Endometrium (tissue), 2 donors: ENCODE results near the gene GLDC.

ENCODE experiments used
- FAIRE-seq: peaks from 2 replicates; lab custom pipeline; 2012; peaks lifted over from hg19 to GRCh38; lab: Jason Lieb, UNC
- donor health status: control.
- donor health status: control.

The GLDC gene

GRCh38 chr9:6620353-6620752, 25.2 kb downstream of the GLDC start:
- no peak for FAIRE-seq

GRCh38 chr9:6619909-6620308, 25.6 kb downstream of the GLDC start:
- FAIRE-seq: no peak

- FAIRE-seq: no peak
Observed at GRCh38 chr9:6616951-6617602, 28.5 kb downstream of the GLDC start.

- FAIRE-seq: no peak
Observed at GRCh38 chr9:6614489-6614888, 31.0 kb downstream of the GLDC start.

GRCh38 chr9:6611865-6612264, 33.7 kb downstream of the GLDC start:
- no peak for FAIRE-seq

GRCh38 chr9:6610073-6610472, 35.5 kb downstream of the GLDC start:
- no peak for FAIRE-seq

GRCh38 chr9:6609497-6610016, 36.0 kb downstream of the GLDC start:
- no peak for FAIRE-seq

- FAIRE-seq: no peak
Observed at GRCh38 chr9:6605202-6605601, 40.3 kb downstream of the GLDC start.

- no peak for FAIRE-seq
Observed at GRCh38 chr9:6600426-6600825, 45.1 kb downstream of the GLDC start.

- FAIRE-seq: no peak
Observed at GRCh38 chr9:6600006-6600405, 45.5 kb downstream of the GLDC start.

GRCh38 chr9:6598249-6598725, 47.2 kb downstream of the GLDC start:
- FAIRE-seq: no peak

- no peak for FAIRE-seq
Observed at GRCh38 chr9:6592791-6593190, 52.7 kb downstream of the GLDC start.

GRCh38 chr9:6592231-6592630, 53.3 kb downstream of the GLDC start:
- no peak for FAIRE-seq

- FAIRE-seq: no peak
Observed at GRCh38 chr9:6590772-6591384, 54.7 kb downstream of the GLDC start.

- no peak for FAIRE-seq
Observed at GRCh38 chr9:6590334-6590733, 55.2 kb downstream of the GLDC start.

GRCh38 chr9:6584881-6585597, 60.5 kb downstream of the GLDC start:
- FAIRE-seq: peak; percentile 94

GRCh38 chr9:6581253-6581652, 64.3 kb downstream of the GLDC start:
- no peak for FAIRE-seq

GRCh38 chr9:6579613-6580012, 65.9 kb downstream of the GLDC start:
- no peak for FAIRE-seq

- FAIRE-seq: no peak
Observed at GRCh38 chr9:6576987-6577386, 68.5 kb downstream of the GLDC start.

- no peak for FAIRE-seq
Observed at GRCh38 chr9:6575324-6576034, 70.0 kb downstream of the GLDC start.

- FAIRE-seq: no peak
Observed at GRCh38 chr9:6567140-6567591, 78.4 kb downstream of the GLDC start.

- FAIRE-seq: no peak
Observed at GRCh38 chr9:6566409-6567139, 79.0 kb downstream of the GLDC start.
